GM23338 (cell line): ENCODE data around the gene C2CD3. TPM values are rescaled to one million over a fixed set of nuclear protein-coding genes. Genes with fewer than 3 reads are reported as not detected.

Experiments used
- CTCF ChIP-seq, 2 experiments: fragments of 200-600 bp in 1 of 2; sonication (generic) in 1 of 2; conservative IDR thresholded peaks; 2 replicates each; pipeline versions ENCODE4 v1.5.1 to v1.6.1; 2016 to 2017; ENCODE audit warnings: antibody characterized with exemption in 2 of 2, low read depth in 2 of 2, mild to moderate bottlenecking in 2 of 2, moderate library complexity in 1 of 2
- EZH2phosphoT487 ChIP-seq: fragments of 200-600 bp; sonication (generic); IDR thresholded peaks from one replicate; pipeline ENCODE4 v1.8.1; 2018; ENCODE audit warnings: antibody characterized with exemption; ENCODE audit not compliant: unreplicated experiment
- JUNB ChIP-seq: IDR thresholded peaks from one replicate; pipeline ENCODE4 v1.6.1; 2016; ENCODE audit warnings: antibody characterized with exemption; ENCODE audit not compliant: unreplicated experiment
- REST ChIP-seq: IDR thresholded peaks from one replicate; pipeline ENCODE4 v1.6.1; 2018; ENCODE audit warnings: antibody characterized with exemption; ENCODE audit not compliant: unreplicated experiment
- STAT1 ChIP-seq: IDR thresholded peaks from one replicate; pipeline ENCODE4 v1.6.1; 2016; ENCODE audit warnings: antibody characterized with exemption; ENCODE audit not compliant: unreplicated experiment
- polyA plus RNA-seq: library from polyadenylated mRNA; unstranded; fragments of >200 nt; fragmentation: Nextera tagmentation; extraction: Ambion mirVana; gene quantifications from 2 replicates; pipeline ENCODE4 v1.2.1, GENCODE V29; 2016
- small RNA-seq: library from RNA; depleted of rRNA; stranded (forward); fragments of <200 nt; gene quantifications from one replicate; pipeline ENCODE3, GENCODE V24; 2014; ENCODE audit warnings: low replicate concordance
- total RNA-seq: library from RNA; depleted of rRNA; stranded (reverse); fragments of >200 nt; shearing (Covaris generic); gene quantifications from 2 replicates; pipeline ENCODE4 v1.2.3, GENCODE V29; 2014; rRNA removed
- TF ChIP-seq, protein P1 (sequence below): IDR thresholded peaks from 2 replicates; pipeline ENCODE4 v1.6.1; 2016; ENCODE audit warnings: antibody characterized with exemption

C2CD3 gene
- total and polyA plus RNA-seq, 2 experiments from 2014 or later: 15.5 to 29.5 TPM

- TF ChIP-seq, protein P1, sequence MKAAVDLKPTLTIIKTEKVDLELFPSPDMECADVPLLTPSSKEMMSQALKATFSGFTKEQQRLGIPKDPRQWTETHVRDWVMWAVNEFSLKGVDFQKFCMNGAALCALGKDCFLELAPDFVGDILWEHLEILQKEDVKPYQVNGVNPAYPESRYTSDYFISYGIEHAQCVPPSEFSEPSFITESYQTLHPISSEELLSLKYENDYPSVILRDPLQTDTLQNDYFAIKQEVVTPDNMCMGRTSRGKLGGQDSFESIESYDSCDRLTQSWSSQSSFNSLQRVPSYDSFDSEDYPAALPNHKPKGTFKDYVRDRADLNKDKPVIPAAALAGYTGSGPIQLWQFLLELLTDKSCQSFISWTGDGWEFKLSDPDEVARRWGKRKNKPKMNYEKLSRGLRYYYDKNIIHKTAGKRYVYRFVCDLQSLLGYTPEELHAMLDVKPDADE: no peak
- no peak for TF ChIP-seq CTCF (conservative IDR thresholded peaks at IDR 0.05; ENCODE audit: low read depth in 2 of 2)
- TF ChIP-seq JUNB: no peak
- no peak for TF ChIP-seq STAT1
- no peak for TF ChIP-seq EZH2phosphoT487
- no peak for TF ChIP-seq REST
These were observed 206.9 kb downstream of the C2CD3 start (continued) for GRCh38 chr11:73963861-73964260.

Small RNAs within 50 kb of the gene (small RNA-seq; reads per million reads assigned to genes)
- gene AP002392.1: not detected

Other genes with a start within 250 kb of the C2CD3 start
- 0.14 TPM in 1 of 2 replicates, not detected in the other for gene DNAJB13, start 220.0 kb downstream of the C2CD3 start, total RNA-seq
- 0.32 and 0.50 TPM in 2 replicates for gene DNAJB13, start 220.0 kb downstream of the C2CD3 start, polyA plus RNA-seq
- gene UCP2, start 188.2 kb downstream of the C2CD3 start, total RNA-seq: 69.8 and 76.9 TPM in 2 replicates
- gene UCP2, start 188.2 kb downstream of the C2CD3 start, polyA plus RNA-seq: 59.4 and 60.1 TPM in 2 replicates
- gene UCP3, start 161.9 kb downstream of the C2CD3 start, total RNA-seq: 0.21 TPM in 1 of 2 replicates, not detected in the other
- 0.21 and 0.40 TPM in 2 replicates for gene UCP3, start 161.9 kb downstream of the C2CD3 start, polyA plus RNA-seq
- 34.6 and 37.2 TPM in 2 replicates for gene PPME1, start 287 bp upstream of the C2CD3 start, total RNA-seq
- gene PPME1, start 287 bp upstream of the C2CD3 start, polyA plus RNA-seq: 29.6 and 32.1 TPM in 2 replicates
- gene P4HA3, start 140.6 kb upstream of the C2CD3 start, total RNA-seq: 0.12 TPM in 1 of 2 replicates, not detected in the other
- 0.08 TPM in 1 of 2 replicates, not detected in the other for gene P4HA3, start 140.6 kb upstream of the C2CD3 start, polyA plus RNA-seq
- gene PGM2L1, start 227.4 kb upstream of the C2CD3 start, total RNA-seq: 41.0 and 44.4 TPM in 2 replicates
- 27.2 and 32.6 TPM in 2 replicates for gene PGM2L1, start 227.4 kb upstream of the C2CD3 start, polyA plus RNA-seq